Measurements from ENCODE around the gene RAP2C.
"Not testable (repeated sequence)": the region's sequence is repeated elsewhere in the genome, so short reads cannot be mapped to it uniquely, and the experiment has no call there.

RAP2C gene

DNA sequence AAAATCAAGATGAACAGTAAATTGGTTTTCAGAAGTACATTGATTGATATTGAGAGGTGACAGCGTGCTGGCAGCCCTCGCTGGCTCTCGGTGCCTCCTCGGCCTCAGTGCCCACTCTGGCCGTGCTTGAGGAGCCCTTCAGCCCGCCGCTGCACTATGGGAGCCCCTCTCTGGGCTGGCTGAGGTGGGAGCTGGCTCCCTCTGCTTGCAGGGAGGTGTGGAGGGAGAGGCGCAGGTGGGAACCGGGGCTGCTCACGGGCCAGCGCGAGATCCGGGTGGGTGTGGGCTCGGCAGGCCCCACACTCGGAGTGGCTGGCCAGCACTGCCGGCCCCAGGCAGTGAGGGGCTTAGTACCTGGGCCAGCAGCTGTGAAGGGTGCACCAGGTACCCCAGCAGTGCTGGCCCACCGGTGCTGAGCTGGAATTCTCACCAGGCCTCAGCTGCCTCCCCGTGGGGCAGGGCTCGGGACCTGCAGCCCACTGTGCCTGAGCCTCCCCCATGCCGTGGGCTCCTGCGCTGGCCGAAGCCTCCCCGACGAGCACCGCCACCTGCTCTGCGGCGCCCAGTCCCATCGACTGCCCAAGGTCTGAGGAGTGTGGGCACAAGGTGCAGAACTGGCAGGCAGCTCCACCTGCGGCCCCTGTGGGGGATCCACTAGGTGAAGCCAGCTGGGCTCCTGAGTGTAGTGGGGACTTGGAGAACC, 25.2 kb downstream of the RAP2C start:
- DNase-seq, result no peak

DNA sequence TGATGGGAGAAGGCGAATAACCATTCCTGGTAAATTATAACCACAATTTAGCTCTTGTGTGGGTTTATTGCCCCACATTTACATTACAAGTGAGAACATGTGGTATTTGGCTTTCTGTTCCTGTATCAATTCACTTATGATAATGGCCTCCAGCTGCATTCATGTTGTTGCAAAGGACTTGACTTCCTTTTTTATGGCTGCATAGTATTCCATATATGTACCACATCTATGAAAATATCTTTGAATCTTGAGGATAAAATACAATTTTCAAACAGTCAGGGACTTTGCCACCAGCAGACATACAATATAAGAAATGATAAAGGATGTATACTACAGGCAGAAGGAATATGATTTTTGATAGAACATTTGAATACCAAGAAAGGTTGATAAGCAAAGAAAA, 27.3 kb downstream of the RAP2C start:
- DNase-seq, result no peak

DNA sequence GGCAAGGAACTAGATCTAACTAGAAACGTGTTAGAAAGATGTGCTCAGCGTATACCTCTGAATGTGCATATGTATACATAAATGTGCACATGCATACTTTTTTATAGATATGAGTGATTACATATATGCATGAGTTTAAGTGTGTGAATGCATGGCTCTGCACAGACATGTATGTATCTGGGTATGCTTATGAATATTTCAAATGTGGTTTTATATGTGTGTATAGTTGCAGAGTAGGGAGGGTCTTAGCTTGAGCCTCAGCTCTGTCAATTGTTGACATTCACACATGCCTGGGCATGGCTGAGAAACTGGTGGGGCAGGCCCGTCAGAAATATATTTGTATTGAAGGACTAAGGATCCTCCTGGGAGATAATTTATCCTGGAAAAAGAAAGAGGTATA, 31.1 kb downstream of the RAP2C start:
- no peak for DNase-seq

DNA sequence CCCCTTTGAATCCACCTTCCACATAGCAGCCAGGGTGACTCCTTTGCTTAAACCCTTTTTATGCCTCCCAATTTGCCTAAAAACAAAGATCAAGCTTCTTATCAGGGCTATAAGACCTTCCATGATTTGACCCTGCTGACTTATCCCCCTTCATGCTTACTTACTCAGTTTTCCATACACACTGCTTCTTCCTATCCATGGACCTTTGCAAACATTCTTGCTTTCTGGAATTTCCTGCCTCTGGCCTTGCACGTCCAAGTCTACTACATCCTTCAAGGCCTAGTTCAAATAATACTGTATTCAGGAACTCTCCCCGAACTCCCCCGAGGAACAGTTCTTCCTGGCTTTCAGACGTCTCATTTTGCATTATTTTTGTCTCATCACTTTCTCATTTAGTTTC, 31.8 kb downstream of the RAP2C start:
- no peak for DNase-seq

DNA sequence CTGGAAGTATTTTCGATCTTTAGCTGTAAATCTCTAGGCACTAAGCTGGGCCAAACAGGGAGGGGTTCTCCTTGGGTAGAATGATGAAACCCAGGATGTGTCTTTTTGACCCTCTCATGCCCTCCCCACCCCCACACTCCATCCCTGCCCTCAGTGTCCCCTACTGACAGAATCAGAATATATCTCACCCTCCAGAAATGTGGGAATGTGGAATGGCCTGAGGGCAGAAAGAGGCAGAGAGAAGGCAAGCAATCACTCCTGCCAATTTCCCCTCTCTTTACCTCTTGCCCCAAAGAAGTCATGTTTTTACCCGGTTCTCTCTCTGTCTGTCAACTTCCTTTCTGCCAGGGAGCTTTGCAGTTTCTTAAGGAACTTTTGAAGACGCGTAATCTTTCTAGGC, 34.4 kb downstream of the RAP2C start:
- DNase-seq, result no peak

DNA sequence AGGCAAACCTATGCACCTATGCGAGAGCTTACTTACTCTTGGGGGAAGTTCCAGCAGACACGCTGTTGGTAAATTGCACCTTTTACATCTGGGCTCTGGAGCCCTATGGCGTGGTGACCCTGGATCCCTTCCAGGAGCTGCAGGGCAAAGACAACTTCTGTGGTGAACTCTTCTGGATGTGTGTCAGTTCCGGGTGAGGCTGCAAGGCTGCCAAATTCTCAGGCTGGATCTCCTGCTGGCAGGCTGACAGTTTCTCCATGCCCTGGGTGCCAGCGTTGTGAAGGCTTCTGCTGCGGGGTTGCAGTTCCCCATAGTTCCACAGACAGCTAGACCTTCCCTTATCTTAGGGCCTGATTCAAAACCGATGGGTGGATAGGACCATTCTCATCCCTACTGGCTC, 37.9 kb downstream of the RAP2C start:
- no peak for DNase-seq

DNA sequence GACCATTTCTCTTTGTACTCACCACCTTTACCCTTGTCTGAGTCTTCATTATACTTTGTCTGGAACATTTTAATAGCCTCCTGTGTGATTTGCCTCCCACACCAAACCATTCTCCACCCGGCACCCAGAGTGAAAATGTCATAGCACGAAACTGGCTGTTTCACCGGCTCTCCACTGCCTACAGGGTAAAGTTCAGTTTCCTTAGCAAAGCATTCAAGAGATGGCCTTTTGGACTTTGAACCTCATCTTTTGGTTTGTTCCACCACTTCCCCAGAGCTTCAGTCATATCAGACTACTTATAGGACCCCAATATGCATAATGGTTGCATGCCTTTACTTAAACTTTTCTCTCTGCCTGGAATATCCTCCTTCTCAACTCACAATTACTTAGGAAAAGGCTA, 38.3 kb downstream of the RAP2C start:
- no peak for DNase-seq

DNA sequence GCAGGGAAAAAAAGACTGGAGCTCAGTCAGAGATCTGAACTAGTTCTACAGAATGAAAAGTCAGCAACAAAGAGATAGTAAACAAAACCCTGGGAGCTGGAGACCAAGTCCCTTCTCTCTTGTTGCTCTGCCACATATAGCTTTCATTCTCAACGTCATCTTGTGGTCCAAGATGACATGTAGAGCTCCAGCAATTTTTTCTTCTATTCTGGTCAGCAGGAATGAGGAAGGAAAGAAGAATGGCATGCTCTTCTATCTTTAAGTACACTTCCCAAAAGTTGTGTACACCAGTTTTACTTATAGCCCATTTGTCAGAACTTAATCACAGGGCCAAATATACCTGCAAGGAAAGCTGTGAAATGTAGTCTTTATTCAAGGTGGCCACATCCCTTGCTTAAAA, 45.6 kb downstream of the RAP2C start:
- DNase-seq, result no peak

DNA sequence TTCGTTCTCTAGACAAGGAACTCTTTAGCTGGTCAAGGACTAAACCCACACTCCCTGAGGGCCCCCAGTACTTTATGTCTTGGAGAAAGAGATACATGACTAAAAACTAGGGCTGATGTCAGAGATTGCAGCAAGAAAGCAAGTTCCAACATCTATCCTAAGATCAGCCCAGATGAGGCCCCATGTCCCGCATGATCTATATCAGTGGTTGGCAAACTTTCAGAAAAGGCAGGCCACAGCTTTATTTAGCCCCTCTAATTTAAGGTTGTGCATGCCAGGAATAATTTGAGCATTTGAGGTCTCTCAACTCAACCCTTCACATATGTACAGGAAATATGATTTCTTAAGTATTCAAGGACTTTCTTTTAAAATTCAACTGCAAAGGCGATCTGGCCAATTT, 47.4 kb downstream of the RAP2C start:
- DNase-seq, result no peak

DNA sequence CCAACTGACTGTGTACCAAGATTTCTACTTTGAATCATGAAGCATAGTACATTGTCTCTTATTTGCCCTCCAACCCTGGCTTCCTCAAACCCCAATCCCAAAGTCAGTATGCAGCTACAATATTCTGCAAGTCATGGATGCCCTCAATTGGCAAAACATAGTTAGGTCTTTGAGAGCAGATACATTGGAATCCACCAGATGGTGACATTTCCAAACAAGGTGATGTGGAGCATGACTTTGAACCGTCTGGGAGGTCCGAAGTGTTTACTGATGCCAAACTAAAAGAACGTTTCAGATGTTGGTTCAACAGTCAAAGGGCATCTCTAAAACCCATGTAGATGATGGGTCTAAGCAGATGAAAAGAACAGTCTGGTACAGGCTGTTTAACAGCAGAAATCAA, 47.8 kb downstream of the RAP2C start:
- no peak for DNase-seq

DNA sequence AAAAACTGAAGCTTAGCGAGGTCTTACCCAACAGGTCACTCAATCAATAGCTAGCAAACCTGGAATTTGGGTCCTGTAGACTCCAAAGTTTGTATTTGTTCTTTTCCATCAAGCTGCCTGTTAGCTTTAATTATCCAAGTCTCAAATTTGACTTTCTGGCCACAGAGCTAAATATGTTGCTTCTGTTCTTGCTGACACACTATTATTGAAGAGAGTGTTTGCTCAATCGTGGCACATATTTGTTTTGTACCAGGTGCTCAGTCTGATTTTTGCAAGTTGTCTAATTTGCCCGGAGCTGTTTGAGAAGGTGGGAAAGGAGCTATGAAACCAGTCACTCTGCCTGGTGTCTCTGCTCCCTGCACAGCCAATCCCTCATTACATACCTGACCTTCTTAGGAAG, 49.7 kb downstream of the RAP2C start:
- DNase-seq, result no peak

DNA sequence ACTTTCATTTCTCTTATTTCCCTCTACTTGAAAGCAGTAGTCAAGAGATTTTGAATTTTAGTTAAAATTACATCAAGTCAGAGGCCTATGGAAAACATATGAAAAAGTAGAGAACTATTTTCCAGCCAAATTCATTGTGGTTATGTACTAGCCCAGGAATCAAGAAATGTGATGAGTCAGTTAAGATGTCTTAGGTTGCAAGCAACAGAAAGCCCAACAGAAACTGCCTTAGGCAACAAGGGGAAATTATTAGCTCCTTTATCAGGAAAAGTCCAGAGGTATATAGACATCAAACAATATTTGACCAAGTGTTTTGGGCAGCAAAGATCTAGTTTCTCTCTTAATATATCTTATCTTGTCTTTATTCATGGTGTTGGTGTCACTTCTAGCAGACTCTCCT, 53.6 kb downstream of the RAP2C start:
- no peak for DNase-seq

DNA sequence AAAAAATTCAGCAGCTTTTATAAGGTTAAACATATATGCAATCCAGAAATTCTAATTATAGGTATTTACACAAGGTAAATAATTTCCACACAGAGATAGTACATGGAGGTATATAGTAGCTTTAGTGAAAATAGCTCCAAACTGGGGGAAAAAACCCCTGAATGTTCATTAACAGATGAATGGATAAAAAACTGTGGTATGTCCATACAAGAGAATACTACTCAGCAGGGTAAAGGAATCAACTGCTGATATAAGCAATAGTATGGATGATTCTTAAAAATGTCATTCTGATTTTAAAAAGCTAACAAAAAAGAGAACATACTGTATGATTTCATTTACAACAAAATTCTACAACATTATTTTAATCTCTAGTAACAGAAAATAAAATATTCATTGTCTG, 54.2 kb downstream of the RAP2C start:
- DNase-seq, result no peak

DNA sequence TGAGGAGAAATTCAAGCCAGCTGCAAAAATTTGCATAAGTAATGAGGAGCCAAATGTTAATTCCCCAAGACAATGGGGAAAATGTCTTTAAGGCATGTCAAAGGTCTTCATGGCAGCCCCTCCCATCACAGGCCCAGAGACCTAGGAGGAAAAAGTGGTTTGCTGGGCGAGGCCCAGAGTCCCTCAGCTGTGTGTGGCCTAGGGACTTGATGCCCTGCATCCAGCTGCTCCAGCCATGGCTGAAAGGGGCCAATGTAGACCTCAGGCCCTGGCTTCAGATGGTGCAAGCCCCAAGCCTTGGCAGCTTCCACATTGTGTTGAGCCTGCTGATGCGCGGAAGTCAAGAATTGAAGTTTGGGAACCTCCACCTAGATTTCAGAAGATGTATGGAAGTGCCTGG, 56.2 kb downstream of the RAP2C start:
- not testable (repeated sequence) for DNase-seq

DNA sequence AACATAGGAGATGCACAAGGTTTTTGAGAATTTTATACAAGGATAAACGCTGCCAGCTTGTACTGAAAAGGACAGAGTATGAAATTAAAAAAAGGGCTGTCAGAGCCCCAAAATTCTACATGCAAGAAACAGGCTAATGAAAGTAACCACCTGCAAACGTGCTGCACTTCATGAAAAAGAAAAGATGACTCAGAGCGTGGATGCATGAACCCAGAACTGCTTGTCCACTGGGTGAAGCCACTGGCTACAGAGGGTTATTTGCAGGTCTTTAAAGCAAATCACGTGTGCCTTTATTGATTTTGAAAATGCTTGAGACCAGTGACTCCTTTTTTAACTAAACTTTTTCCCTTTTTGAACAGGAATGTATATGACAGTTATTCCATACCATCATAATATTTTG, 66.1 kb downstream of the RAP2C start:
- no peak for DNase-seq

All from 8988T (cell line).